Activated CD8-positive, alpha-beta memory T cell treated with anti-CD3 and anti-CD28 coated beads, Interleukin-2, amount 50 U/mL, for 1 hour (primary cell): ENCODE data around the gene C1QTNF1.

ENCODE experiments used
- DNase-seq: peaks from one replicate; pipeline ENCODE4 v3.0.0-alpha.2; 2020; ENCODE audit errors: extremely low read depth

The C1QTNF1 gene

DNA sequence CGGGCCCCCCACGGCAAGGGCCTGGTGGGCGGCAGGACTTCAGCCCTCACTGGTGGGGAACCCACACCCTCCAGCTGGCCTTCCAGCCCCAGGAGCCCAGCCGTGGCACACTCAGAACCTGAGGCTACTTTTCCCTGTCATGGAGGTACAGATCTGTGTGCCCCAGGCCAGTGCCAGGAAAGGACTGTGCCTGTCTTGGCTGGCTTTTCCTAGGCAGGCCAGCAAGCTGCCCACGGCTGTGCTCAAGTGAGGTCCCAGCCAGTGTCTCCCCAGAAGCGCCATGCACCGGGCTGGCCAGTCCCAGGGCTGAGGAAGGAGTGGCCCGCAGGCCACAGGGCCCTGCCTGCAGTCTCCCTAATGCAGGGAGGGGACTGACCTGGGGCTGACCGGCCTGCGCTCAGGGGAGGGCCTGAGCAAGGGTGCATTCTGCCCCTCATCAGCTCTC is 67.3 kb downstream of the C1QTNF1 start:
- no peak for DNase-seq

DNA sequence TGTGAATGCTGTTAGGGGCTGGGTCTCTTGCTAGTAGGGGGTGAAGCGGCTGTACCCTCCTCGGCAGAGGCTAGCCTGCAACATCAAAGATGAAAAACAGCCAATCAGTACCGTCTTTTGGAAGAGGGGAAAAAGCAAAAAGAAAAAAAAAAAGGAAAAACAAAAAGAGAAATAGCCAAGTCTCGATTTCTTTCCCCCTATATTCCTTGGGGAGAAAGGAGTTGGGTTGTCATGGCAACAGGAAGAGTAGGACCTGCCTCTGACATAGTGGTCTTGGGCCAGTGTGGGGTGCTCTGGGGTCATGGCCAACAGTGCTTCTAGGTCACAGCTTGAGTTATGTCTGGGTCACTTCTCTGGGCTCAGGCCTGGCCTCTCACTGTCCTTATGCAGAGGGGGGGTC is 68.6 kb downstream of the C1QTNF1 start:
- DNase-seq = no peak

DNA sequence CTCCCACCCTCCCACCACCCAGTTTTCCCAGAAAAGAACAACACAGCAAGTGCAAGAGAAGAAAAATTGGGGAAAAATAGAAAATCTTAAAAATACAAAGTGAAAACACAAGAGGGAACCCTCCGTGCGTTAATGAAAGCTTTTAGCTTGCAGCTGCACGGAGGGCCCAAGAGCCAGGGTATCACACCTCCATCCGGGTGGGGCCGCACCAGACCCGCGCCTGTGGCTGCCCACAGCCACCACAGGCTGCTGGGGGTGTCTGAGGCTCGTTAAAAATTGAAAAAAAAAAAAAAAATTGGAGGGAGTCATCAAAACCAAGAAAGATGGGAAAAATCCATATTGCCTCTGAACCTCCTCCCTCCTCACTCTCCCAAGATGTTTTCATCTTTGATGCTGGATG is 69.3 kb downstream of the C1QTNF1 start:
- no peak for DNase-seq

DNA sequence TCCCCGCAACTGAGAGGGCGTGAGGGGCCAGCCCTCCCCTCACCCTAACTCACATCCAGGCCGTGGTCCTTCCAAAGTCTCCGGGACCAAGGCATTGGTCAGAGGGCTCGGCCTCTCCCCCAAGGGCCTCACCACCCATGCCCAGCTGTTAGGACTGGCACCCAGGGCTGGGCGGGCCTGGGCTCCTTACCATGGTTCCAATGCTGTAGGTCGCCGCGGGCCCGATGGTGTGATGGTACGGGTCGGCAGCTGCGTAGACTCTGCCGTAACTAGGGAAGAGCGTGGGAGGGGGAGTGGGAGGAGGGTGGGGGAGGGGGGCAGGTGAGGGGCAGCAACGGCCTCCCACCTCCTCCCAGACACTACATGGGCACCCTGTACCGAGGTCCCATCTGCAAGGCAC is 70.3 kb downstream of the C1QTNF1 start:
- no peak for DNase-seq

DNA sequence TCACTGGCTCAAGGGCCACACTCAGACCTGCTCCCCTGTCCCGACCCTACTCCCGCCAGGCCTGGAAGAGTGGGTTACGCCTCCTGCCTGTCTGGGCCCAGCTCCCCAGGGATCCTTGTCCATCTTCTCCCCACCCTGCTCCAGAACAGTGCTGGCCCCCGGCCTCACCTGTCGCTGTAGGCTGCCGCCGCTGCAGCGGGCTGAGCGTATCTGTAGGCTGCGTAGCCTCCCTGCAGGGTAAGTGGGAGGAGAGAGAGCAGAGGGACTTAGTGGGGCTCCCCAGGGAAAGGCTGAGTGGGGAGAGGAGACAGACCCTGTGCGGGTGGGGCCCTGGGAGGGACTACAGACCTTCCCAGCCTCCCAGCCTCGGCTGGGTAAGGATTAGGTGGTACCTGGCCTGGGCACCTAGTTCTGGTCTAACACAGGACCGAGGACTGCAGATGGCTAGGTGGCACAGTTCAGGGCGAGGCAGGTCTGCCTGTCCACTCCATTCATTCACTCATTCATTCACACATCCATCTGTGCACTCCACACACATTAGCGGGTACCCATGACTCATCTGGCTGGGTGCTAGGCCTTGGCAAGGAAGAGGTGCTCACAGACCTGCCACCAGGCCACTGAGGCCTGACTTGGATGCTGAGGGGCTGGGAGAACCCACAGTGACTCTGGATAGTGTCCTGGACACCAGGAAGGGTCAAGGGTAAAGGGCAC is 71.5 kb downstream of the C1QTNF1 start:
- DNase-seq = no peak

DNA sequence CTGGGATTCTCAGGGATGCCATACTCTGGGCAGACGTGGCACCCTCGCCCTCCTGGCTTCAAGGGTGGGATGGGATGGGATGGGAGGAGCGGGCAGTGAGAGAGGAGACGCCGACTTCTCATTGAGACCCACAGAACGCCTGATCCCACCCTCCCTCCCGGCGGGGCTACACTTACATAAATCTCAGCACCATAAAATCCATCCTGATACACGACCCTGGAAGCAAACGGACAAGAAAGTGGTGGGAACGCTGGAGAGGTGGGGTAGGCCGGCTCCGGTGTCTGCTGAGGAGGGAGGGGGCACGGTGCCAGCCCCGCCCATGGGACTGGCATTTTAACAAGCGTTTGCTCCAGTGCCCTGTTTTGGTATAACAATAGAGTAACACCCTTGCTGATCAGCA is 72.5 kb downstream of the C1QTNF1 start:
- DNase-seq = no peak

DNA sequence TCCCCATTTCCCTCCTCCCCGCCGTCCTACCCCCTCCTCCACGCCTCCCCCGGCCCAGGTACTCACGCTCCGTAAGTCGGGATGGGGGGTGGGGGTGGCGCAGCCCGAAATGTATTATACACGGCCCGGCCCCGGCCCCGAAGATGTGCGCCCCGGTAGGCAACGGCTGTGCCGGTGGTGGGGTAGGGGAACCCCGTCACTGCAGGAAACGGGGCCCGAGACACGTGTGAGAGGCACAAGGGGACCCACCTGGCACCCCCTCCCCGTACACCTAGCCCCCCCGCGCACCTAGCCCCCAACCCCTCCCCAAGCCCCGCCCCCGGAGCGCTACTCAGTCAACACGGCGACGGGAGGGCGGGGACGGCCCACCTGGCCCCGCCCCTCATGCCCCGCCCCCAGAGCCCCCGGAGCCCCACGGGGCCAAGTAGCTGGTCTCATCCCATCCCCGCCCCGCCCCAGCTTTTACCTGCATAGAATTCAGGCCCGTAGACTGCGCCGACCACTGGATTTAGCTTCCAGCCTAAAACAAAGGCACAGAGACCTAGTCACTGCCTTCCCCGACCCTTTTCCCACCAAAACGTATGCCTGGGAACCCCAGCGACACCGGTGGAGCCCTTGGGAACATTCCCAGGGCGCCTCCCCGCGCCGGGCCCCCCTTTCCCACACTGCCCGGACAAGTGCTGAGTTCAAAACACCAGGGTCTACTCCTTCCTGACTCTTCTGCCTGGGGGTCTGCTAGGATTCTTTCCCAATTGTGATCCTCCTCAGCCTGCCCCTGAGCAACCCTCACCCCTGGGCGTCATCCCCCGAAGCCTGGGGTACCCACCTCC is 73.5 kb downstream of the C1QTNF1 start:
- DNase-seq = no peak

DNA sequence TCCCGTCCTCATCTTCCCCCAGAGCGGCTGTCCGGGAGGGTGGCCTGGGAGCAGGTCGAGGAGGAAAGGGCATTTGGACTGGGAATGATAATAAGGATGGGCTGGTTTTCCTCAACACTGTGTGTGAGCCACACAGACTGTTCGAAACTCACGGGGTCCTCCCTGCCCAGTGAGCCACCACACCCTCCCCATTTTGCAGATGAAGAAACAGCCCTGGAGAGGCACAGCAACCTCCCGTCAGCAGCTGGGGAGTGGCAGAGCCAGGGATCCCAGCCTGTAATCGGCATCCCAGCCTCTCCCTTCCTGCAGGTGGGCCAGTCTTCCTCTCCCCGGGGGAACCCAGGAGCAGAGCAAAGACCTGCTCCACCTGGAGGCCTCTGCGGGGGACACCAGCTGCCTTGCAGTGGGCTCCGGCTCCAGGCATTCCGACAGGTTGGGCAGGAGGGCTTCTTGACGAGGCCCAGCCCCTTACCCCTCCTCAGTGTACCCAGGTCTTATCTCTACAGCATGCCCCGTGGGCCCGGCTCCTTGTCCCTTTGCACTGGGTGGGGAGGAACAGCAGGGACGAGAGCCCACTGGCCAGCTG is 74.4 kb downstream of the C1QTNF1 start:
- no peak for DNase-seq
